RWPE2 (cell line): ENCODE results near the gene HIRIP3.

ENCODE experiments used
- ATAC-seq: fragments of 200-7000 bp; cut with Tn5 transposase; 3 replicates; pipeline ENCODE4 v1.9.1; 2021; ENCODE audit warnings: low read depth
- DNase-seq: peaks from one replicate; pipeline ENCODE4 v3.0.0-alpha.2; 2020; ENCODE audit warnings: low spot score
- H3K27ac ChIP-seq: fragments of 450-650 bp; 2 replicates; pipeline ENCODE4 v1.5.1; 2017; ENCODE audit warnings: mild to moderate bottlenecking; ENCODE audit not compliant: poor library complexity, severe bottlenecking
- H3K27me3 ChIP-seq: fragments of 250-450 bp; sonication (Bioruptor Pico); 2 replicates; pipeline ENCODE4 v1.5.1; 2021; ENCODE audit warnings: mild to moderate bottlenecking, moderate library complexity; ENCODE audit not compliant: insufficient read depth, poor library complexity, severe bottlenecking
- H3K36me3 ChIP-seq: fragments of 250-450 bp; sonication (Bioruptor Pico); 2 replicates; pipeline ENCODE4 v1.5.1; 2020; ENCODE audit warnings: low read depth, mild to moderate bottlenecking, moderate library complexity
- H3K4me1 ChIP-seq: fragments of 250-450 bp; sonication (Bioruptor Pico); 2 replicates; pipeline ENCODE4 v1.5.1; 2021; ENCODE audit warnings: mild to moderate bottlenecking, moderate library complexity; ENCODE audit not compliant: insufficient read depth, poor library complexity, severe bottlenecking
- H3K4me3 ChIP-seq: fragments of 250-450 bp; sonication (Bioruptor Pico); 2 replicates; pipeline ENCODE4 v1.5.1; 2021; ENCODE audit warnings: mild to moderate bottlenecking, moderate library complexity; ENCODE audit not compliant: severe bottlenecking
- H3K9me3 ChIP-seq: fragments of 250-450 bp; sonication (Bioruptor Pico); 2 replicates; pipeline ENCODE4 v1.5.1; 2021; ENCODE audit warnings: mild to moderate bottlenecking, moderate library complexity; ENCODE audit not compliant: severe bottlenecking
- CTCF ChIP-seq: fragments of 450-650 bp; IDR thresholded peaks from one replicate; pipeline ENCODE4 v1.5.1; 2017; ENCODE audit warnings: mild to moderate bottlenecking, moderate library complexity; ENCODE audit not compliant: poor library complexity, severe bottlenecking

The HIRIP3 gene

GRCh38 chr16:30032083-30032819, 36.8 kb upstream of the HIRIP3 start:
- ATAC-seq (peak; percentile 41), DNase-seq (no peak)
- Histone ChIP-seq H3K27ac (no peak overlapping the region), H3K4me1 (no peaks in the 10 kb centered on the region), H3K4me3 (no peak overlapping the region), H3K36me3 (no peaks in the 10 kb centered on the region), H3K27me3 (peaks cover 8% of the 10 kb centered on the region), H3K9me3 (no peaks in the 10 kb centered on the region)
- peak; percentile 90 for TF ChIP-seq CTCF

- no peaks in the 10 kb centered on the region for H3K9me3 ChIP-seq
- TF ChIP-seq CTCF, result no peak
- peaks cover 8% of the 10 kb centered on the region for H3K27me3 ChIP-seq
- DNase-seq (no peak), ATAC-seq (no peak)
- no peaks in the 10 kb centered on the region for H3K36me3 ChIP-seq
- H3K4me1 ChIP-seq, result no peaks in the 10 kb centered on the region
- no peak overlapping the region for H3K27ac ChIP-seq
- H3K4me3 ChIP-seq, result no peak overlapping the region
These were observed 36.1 kb upstream of the HIRIP3 start for GRCh38 chr16:30031477-30031918.

- Histone ChIP-seq H3K4me1 (no peaks in the 10 kb centered on the region), H3K27me3 (peaks cover 8% of the 10 kb centered on the region), H3K36me3 (no peaks in the 10 kb centered on the region), H3K4me3 (no peak within 1 kb of the TSS), H3K27ac (no peak within 1 kb of the TSS), H3K9me3 (no peaks in the 10 kb centered on the region)
- TF ChIP-seq CTCF, result no peak
- DNase-seq, result no peak
- no peak for ATAC-seq
These were observed 35.5 kb upstream of the HIRIP3 start, which contains the start of gene TLCD3B for GRCh38 chr16:30030841-30031413. Gene TLCD3B, minus strand, starts transcription at chr16:30031271. Its CDS starts 744 bp downstream, at chr16:30030527.

- Histone ChIP-seq H3K27me3 (peaks cover 8% of the 10 kb centered on the region), H3K4me1 (no peaks in the 10 kb centered on the region)
These were observed 34.7 kb upstream of the HIRIP3 start for GRCh38 chr16:30030011-30030685.

More at GRCh38 chr16:30030011-30030685, 34.7 kb upstream of the HIRIP3 start:
- H3K9me3 ChIP-seq, result no peaks in the 10 kb centered on the region
- no peak overlapping the region for H3K4me3 ChIP-seq
- DNase-seq, result no peak
- TF ChIP-seq CTCF, result no peak
- ATAC-seq, result no peak
- no peaks in the 10 kb centered on the region for H3K36me3 ChIP-seq
- H3K27ac ChIP-seq, result no peak overlapping the region
